ENCODE measurements around the gene FBXO2. TPM values are rescaled to one million over a fixed set of nuclear protein-coding genes. Genes with fewer than 3 reads are reported as not detected.

Gene FBXO2
- total and polyA plus RNA-seq, 10 of the 15 experiments (the other 5 are each of a cell fraction or from before 2014, with no cell fraction given): 0.06 to 0.41 (median 0.18) TPM; not detected in 4

DNA sequence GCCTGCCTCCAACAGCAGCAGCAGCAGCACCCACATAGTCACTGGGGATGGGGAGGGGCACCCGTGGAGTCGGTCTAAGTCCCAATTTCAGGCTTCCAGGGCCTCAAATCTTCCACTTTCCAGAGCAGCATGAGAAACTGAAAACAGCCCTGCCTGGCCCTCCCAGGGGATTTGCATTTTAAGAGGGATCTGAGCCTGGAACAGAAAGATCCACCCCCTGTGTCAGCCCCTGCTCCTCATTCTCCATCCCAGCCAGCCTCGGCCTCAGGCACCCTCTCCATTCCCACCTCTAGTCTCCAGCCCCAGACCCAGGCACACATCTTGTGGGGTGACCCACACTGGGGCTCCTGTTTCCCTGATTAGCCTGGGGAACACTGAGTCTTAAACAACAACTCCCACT lies 51.8 kb downstream of the FBXO2 start:
- no peaks in the 10 kb centered on the region for H3K79me2 ChIP-seq (ENCODE audit: control insufficient read depth, insufficient read depth, low read length)
- no peaks in the 10 kb centered on the region for H3K9me3 ChIP-seq (replicated peaks; ENCODE audit: control insufficient read depth, insufficient read depth, low read length)
- no peak overlapping the region for H3K4me2 ChIP-seq (ENCODE audit: control insufficient read depth, insufficient read depth)
- ChIA-PET SMC1A (ENCODE audit: uncharacterized antibody, unreplicated experiment) (no interaction called here), POLR2A (no interaction called here), RAD21 (ENCODE audit: unreplicated experiment) (no interaction called here), CTCF (no interaction called here)
- intact Hi-C loops (cut with micrococcal nuclease; ENCODE audit: unreplicated experiment): no loop called here
- H3K36me3 ChIP-seq (ENCODE audit: control insufficient read depth in 2 of 2, insufficient read depth in 2 of 2, low read length in 1 of 2): no peaks in the 10 kb centered on the region
- in situ Hi-C loops (cut with MboI): no loop called here
- H3K27ac ChIP-seq (ENCODE audit: control insufficient read depth, insufficient read depth): no peak overlapping the region
- no peak for DNase-seq (ENCODE audit: low read depth, low spot score)
- 30% methylated on average over 3 of the region's 3 CpGs for WGBS (ENCODE audit: insufficient coverage, insufficient replicate concordance, low lambda C conversion rate, missing lambda C conversion rate)
- no peak for ATAC-seq
- TF ChIP-seq SIN3A (IDR thresholded peaks at IDR 0.05; ENCODE audit: low read depth, low read length) (no peak), MEF2B (IDR thresholded peaks at IDR 0.05; ENCODE audit: partially characterized antibody, poor library complexity, severe bottlenecking) (no peak), SRF (IDR thresholded peaks at IDR 0.05; ENCODE audit: low read depth in 2 of 2, low read length in 2 of 2) (no peak), SP1 (IDR thresholded peaks at IDR 0.05; ENCODE audit: low read depth, low read length) (no peak), CREM (IDR thresholded peaks at IDR 0.05; ENCODE audit: low read depth) (no peak), RBBP5 (conservative IDR thresholded peaks at IDR 0.05) (no peak), ZBED1 (IDR thresholded peaks at IDR 0.05; ENCODE audit: borderline replicate concordance) (no peak)
- TF ChIP-seq, protein P1, sequence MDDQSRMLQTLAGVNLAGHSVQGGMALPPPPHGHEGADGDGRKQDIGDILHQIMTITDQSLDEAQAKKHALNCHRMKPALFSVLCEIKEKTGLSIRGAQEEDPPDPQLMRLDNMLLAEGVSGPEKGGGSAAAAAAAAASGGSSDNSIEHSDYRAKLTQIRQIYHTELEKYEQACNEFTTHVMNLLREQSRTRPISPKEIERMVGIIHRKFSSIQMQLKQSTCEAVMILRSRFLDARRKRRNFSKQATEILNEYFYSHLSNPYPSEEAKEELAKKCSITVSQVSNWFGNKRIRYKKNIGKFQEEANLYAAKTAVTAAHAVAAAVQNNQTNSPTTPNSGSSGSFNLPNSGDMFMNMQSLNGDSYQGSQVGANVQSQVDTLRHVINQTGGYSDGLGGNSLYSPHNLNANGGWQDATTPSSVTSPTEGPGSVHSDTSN (IDR thresholded peaks at IDR 0.05; ENCODE audit: insufficient replicate concordance, low read depth, low read length): no peak
- TF ChIP-seq, protein P2, sequence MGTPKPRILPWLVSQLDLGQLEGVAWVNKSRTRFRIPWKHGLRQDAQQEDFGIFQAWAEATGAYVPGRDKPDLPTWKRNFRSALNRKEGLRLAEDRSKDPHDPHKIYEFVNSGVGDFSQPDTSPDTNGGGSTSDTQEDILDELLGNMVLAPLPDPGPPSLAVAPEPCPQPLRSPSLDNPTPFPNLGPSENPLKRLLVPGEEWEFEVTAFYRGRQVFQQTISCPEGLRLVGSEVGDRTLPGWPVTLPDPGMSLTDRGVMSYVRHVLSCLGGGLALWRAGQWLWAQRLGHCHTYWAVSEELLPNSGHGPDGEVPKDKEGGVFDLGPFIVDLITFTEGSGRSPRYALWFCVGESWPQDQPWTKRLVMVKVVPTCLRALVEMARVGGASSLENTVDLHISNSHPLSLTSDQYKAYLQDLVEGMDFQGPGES (IDR thresholded peaks at IDR 0.05): no peak
- TF ChIP-seq, protein P3, sequence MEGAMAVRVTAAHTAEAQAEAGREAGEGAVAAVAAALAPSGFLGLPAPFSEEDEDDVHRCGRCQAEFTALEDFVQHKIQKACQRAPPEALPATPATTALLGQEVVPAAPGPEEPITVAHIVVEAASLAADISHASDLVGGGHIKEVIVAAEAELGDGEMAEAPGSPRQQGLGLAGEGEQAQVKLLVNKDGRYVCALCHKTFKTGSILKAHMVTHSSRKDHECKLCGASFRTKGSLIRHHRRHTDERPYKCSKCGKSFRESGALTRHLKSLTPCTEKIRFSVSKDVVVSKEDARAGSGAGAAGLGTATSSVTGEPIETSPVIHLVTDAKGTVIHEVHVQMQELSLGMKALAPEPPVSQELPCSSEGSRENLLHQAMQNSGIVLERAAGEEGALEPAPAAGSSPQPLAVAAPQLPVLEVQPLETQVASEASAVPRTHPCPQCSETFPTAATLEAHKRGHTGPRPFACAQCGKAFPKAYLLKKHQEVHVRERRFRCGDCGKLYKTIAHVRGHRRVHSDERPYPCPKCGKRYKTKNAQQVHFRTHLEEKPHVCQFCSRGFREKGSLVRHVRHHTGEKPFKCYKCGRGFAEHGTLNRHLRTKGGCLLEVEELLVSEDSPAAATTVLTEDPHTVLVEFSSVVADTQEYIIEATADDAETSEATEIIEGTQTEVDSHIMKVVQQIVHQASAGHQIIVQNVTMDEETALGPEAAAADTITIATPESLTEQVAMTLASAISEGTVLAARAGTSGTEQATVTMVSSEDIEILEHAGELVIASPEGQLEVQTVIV (IDR thresholded peaks at IDR 0.05; ENCODE audit: borderline replicate concordance, partially characterized antibody): no peak
- TF ChIP-seq, protein P4, sequence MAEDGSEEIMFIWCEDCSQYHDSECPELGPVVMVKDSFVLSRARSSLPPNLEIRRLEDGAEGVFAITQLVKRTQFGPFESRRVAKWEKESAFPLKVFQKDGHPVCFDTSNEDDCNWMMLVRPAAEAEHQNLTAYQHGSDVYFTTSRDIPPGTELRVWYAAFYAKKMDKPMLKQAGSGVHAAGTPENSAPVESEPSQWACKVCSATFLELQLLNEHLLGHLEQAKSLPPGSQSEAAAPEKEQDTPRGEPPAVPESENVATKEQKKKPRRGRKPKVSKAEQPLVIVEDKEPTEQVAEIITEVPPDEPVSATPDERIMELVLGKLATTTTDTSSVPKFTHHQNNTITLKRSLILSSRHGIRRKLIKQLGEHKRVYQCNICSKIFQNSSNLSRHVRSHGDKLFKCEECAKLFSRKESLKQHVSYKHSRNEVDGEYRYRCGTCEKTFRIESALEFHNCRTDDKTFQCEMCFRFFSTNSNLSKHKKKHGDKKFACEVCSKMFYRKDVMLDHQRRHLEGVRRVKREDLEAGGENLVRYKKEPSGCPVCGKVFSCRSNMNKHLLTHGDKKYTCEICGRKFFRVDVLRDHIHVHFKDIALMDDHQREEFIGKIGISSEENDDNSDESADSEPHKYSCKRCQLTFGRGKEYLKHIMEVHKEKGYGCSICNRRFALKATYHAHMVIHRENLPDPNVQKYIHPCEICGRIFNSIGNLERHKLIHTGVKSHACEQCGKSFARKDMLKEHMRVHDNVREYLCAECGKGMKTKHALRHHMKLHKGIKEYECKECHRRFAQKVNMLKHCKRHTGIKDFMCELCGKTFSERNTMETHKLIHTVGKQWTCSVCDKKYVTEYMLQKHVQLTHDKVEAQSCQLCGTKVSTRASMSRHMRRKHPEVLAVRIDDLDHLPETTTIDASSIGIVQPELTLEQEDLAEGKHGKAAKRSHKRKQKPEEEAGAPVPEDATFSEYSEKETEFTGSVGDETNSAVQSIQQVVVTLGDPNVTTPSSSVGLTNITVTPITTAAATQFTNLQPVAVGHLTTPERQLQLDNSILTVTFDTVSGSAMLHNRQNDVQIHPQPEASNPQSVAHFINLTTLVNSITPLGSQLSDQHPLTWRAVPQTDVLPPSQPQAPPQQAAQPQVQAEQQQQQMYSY (CRISPR knock-in tag; IDR thresholded peaks at IDR 0.05): no peak
- H4K20me1 ChIP-seq (ENCODE audit: control insufficient read depth, insufficient read depth): no peaks in the 10 kb centered on the region
- no peak overlapping the region for H3K4me3 ChIP-seq
- H3K4me1 ChIP-seq (ENCODE audit: control insufficient read depth, insufficient read depth, low read length): no peaks in the 10 kb centered on the region
- H2AFZ ChIP-seq (ENCODE audit: control insufficient read depth, low read depth, low read length): no peak overlapping the region
- H3K9ac ChIP-seq (ENCODE audit: control insufficient read depth, insufficient read depth, low read length): no peak overlapping the region
- BruUV-seq (replicated peaks): no TSS peak
- no peaks in the 10 kb centered on the region; a peak in 1 of 4 replicates for H3K27me3 ChIP-seq (replicated peaks in 1 of 2; ENCODE audit: control insufficient read depth in 2 of 2, insufficient read depth in 2 of 2, low read length in 1 of 2)
- FAIRE-seq: no peak

Data from GM12878 (cell line).